GM12801 (cell line): ENCODE data around the gene DNAH5.

Source experiments
- CTCF ChIP-seq: IDR thresholded peaks from one replicate; pipeline ENCODE4 v1.5.1; 2011; ENCODE audit warnings: control low read depth; ENCODE audit not compliant: insufficient read length; ENCODE audit errors: extremely low read depth

Gene DNAH5

GRCh38 chr5:13944560-13945199, at the start of gene DNAH5:
Gene DNAH5, minus strand, starts transcription at chr5:13944688. Its CDS starts 250 bp downstream, at chr5:13944438.
- no peak for TF ChIP-seq CTCF

DNA sequence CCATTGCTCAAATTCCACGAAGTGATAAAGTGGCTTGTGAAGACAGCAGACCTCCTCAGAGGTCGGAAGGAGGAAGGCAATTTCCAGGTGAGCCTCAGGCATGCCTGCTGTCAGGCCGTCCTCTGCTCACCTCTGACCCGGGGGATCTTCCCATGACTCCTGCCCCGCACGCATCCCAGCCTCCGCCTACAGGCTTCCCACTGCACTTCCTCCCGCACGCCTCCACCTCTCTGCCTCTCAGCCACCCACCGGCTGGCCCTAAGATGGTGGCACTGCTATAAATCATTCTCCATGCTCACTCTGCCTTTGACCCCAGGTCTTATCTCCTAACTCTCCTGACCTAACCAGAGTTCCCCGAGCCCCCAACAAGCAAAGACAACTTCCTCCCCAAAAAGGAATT, 49.4 kb upstream of the DNAH5 start:
- no peak for TF ChIP-seq CTCF

DNA sequence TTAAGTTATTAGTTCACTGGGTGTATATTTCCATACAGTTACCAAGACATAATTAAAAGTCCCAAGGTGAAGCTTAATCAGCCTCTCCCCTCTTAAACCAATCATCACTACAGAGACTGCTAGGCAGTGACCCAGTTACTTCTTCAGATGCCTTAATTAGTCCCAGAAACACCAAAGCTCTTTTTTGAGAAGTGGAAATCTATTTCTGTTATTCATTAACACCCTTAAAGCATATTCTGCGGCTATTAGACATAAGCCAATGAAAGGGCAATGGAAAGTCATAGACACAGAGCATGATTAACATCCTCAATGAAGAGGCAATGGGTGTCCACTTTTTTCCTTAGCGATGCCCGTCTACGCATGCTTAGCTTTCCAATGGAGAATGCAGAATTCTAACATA, 48.3 kb upstream of the DNAH5 start:
- TF ChIP-seq CTCF = no peak

- TF ChIP-seq CTCF = no peak
These were observed 46.9 kb upstream of the DNAH5 start for GRCh38 chr5:13991365-13991764.

DNA sequence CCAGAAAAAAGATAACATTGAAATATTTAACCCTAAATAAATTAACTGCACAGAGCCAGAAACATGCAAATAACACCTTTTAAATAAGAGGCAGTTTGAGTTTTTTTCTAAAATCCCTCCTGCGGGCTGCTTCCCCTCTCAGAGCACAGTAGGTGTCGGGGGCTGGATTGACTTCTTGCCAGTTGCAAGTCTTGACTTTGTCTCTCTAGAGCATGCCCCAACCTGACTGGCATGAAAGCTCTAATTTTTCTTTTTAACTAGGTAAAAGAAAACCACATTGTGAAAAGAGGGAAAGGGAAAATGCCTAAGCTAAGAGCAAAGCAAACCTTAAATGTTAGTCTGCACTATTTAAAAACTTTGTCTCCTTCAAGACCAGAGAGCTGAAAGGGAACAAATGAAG, 46.4 kb upstream of the DNAH5 start:
- TF ChIP-seq CTCF = no peak

DNA sequence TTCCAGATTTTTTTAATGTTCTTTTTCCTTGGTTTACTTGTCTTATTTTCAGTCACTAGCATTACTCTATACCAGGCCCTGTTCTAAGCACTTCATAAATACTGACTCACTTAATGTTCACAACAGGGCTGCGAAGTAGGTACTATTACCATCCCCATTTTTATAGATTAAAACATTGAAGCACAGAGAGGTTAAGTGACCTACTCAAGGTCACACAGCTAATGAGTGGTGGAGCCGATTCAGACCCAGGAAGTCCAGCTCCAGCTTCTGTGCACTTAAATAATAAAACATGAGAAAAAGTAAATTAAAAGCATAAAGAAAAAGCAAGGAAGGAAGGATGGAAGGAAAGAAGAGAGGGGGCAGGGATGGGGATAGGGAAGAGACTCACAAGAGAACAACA, 45.3 kb upstream of the DNAH5 start:
- TF ChIP-seq CTCF = no peak

- TF ChIP-seq CTCF = peak; percentile 41
These were observed 43.5 kb upstream of the DNAH5 start for GRCh38 chr5:13987843-13988464.
